ENCODE measurements around the gene AVPR1B.

The AVPR1B gene, protein sequence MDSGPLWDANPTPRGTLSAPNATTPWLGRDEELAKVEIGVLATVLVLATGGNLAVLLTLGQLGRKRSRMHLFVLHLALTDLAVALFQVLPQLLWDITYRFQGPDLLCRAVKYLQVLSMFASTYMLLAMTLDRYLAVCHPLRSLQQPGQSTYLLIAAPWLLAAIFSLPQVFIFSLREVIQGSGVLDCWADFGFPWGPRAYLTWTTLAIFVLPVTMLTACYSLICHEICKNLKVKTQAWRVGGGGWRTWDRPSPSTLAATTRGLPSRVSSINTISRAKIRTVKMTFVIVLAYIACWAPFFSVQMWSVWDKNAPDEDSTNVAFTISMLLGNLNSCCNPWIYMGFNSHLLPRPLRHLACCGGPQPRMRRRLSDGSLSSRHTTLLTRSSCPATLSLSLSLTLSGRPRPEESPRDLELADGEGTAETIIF

DNA sequence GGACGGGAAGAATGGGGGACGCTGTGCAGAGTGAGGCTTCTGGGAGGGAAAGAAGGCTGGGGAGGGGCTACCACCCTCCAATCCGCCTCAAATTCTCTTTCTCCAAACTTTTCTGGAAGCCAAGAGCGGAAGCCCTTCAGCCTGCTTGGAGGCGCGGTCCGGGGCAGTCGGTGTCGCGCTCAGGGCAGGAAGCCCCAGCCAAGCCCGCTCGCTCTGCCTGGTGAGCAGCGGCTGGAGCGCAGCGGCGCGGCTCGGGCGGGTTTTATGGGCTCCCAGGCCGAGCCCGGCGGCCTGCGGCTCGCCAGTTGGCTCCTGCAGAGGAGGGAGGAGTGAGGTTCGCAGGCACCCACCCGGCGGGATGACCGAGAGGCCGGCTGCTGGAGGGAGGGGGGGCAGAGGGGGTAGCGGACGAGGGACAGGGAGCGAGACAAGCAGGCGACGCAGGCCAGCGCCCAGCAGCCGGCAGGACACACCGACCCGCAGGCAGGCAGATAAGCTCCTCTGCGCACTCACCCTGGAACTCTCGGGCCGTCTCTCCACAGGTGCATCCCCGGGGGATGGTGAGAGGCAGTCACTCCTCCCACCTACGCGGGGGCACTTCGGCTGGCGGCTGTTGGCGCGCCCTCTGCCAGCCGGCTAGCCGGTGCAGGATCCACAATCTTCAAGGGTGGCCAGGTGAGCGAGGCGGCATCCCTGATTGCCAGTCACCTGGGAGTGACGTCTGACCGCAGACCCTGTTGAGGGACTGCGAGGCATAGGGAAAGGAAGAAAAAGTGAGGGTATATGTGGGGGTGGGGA, at the start of gene AVPR1B:
AVPR1B (minus strand) TSS at position 238 of the 798 bp plus-strand sequence. CDS start 498 bp downstream, outside the sequence.
- peak in 1 of 2 experiments; percentile 25 for DNase-seq

DNA sequence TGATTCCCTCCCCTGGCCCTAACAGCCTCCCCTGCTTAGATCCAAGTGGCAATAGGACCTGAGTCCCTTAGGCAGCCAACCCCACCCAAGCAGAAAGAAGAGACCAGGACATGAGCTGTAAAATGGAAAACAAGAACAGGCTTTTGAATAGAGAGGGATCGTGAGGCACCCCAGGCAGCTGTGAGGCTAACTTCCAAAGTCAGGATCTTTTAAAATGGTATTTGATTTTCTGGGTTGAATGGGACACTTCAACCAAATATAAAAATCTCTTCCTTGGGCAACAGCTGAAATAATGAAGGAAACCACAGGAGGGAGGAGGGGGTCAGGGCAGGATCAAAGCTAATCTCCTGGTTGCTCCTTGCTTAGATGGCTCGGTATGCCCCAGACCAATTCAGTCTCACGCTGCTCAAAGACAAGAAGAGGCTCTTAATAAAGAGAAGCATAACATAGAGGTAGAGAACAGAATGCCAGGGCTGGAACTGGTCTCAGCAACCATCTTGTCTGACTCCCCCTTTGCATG, 28.6 kb upstream of the AVPR1B start:
- no peak for DNase-seq

DNA sequence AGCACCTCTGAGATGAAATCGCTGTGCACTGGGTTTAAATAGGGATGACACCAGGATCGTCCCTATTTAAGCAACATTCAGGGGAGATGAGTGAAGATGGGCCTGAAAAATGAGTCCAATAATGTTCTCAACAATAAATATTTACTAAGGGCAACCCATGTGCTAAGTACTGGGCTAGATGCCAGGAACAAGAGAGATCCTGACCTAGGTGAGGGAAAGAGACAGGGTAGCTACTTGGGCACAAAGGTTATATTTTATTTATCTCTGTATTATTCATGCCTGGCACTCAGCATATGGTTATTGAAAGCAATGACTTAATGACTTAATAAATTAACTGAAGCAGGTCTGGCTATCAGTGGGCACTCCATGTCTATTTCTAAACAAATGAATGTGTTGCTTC, 27.4 kb upstream of the AVPR1B start:
- DNase-seq, result no peak

DNA sequence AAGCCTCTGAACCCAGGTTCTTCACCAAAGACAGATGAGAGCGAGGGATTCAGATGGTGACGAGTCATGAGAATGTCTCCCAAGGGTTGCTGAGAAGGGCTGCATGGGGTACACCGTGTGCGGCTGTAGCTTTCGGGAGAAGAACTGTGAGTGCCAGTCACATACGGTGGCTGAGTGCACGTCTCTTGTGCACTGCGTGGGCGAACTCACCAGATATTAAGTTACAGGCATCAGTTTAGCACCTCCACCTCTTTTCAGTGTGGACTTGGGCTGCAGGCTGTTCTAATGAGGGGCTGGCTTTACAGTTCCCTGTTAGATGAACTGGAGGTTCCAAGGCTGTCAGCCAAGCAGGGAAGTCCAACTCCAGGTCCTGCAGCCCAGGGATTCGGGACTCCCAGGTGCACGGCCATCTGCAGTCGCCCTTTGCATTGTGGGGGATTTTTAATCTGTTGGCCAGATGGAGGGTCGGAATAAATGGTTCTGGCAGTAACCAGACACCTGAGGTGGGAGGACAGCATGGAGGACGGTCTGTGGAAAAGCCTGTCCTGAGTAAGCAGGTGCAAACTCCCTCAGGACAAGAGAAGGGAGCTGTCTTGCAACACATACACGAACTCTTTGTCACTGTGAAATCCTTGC, 26.5 kb upstream of the AVPR1B start:
- no peak for DNase-seq

DNA sequence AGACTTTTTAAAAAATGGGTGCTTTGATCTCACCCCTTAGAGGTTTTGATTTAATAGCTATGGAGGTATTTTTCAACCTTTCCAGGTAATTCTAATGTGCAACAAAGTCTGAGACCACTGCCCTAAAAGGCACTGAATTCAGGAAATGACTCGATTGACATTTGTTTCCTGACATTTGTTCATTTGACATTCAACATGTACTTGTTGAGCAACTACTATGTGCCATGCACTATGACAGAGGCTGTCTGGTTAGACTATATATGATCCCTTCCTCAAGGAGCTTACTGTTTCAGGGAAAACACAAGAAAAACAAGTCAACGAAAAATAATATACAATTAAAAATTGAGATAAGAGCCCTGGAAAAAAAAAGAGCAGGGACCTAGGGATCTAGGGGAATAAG, 25.6 kb upstream of the AVPR1B start:
- DNase-seq, result no peak

DNA sequence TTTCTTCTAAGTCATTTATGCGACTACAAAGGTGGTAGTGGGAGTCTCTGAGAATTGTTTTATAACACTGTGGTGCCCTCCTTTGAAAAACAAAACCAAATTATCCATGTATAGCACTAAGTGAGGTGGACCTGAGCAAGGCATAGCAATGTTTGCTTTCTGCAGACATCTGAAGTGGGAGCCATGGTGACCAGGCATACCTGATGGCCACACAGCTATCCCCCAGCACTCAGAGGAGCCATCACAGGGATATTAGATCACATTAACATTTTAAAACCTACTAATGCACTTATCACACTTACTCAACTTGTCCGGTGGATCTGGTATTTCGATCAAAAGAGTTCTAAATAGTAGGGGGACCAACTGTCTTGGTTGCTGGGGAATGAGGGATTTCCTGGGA, 24.8 kb upstream of the AVPR1B start:
- no peak for DNase-seq

DNA sequence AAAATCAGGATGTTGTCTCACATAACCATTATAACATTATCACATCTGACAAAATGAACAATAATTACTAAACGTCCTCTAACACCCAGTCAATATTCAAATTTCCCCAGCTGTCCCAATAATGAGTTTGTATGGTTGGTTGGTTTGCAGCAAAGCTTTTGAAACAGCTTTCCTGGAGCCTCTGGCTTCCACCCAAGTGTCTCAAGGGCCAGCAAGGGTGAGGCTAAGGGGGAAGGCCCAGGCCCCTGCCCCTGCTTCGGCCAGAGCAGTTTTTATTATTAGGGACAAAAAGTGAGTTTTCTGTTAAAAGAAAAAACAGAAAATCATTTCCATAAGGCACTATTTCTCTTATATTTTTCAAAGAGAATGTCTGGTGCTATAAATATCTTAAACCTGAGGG, 19.1 kb upstream of the AVPR1B start:
- DNase-seq, result no peak

- no peak for DNase-seq
Observed at GRCh38 chr1:206135248-206135647, 18.1 kb upstream of the AVPR1B start.

DNA sequence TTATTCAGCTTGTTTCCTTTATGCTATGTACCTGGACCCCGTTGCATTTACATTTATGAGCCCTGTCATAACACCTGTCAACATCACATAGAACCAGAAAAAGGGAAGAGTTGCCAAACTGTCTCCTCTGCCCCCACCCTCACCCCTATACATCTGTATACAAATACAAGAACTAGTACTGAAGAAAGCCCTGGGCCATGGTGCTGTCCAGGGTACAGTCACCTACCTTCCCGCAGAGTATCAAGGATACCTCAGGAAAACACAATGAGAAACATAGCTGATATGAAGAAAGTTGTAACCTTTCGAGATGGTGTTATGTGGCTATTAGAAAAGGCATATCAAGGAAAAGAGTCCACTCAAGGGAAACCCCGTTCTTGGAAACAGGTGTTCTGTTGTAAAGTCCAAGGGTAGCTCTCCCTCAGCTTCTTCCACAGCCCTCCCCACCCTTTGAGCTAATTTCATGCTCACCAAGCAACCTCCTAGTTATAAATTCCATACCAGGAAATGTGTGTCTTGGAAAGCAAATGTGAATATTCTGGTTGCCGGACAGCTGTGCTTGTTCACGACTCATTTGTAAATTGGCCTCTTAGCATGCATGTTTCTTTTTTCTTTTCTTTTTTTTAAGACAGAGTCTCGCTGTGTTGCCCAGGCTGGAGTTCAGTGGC, 16.7 kb upstream of the AVPR1B start:
- DNase-seq, result no peak

GRCh38 chr1:206131037-206131436, 13.8 kb upstream of the AVPR1B start:
- DNase-seq, result no peak

DNA sequence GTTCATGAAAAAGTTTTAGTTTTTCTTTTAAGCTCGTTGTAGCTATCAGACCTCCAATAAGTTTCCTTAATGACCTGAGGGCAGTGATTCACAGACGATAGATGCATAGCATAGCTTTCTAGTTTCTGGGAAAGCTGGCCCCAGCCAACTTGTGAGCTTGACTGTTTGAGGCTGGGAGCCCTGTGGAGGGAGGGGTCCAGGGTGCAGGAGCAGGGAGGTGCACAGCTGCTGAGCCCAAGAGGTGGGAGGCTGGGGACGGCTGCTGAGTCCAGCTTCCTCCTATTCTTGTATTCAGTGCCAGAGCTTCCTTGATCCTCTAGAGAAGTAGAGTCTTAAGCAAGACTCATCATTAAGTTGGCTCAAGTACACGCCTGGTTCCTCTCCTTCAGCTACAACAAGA, 11.0 kb upstream of the AVPR1B start:
- peak; percentile 23 to 27 for DNase-seq

DNA sequence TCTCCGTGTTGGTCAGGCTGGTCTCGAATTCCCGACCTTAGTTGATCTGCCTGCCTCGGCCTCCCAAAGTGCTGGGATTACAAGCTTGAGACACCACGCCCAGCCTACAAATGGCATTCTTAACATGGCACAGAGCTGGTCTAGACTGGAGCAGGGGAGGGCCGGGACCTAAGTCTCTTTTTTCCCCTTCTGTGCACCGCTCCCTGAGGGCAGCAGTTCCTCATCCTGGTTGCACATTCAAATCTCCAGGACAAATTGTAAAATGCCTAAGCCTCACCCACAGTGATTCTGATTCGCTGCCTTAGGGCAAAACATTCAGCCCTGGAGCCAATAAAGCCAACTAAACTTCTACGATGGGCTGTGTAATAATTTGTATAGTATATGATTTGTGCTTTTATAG, 10.1 kb upstream of the AVPR1B start:
- no peak for DNase-seq

DNA sequence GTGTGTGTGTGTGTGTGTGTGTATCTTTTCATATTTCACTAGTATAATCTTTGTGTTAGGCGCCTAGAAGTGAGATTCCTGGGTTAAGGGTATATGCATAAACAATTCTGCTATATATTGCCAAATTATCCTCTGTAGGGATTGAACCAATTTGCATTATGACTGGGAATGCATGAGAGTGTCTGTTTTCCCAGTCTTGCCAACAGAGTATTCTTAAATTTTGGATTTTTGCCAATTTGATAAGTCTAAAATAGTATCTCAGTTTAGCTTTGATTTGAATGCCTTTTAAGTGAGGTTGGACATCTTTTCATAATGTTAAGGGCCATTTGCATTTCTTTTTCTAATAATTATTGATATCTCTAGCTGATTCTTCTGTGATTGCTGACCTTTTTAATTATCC, 8.2 kb upstream of the AVPR1B start:
- DNase-seq, result no peak

- no peak for DNase-seq
Observed at GRCh38 chr1:206122686-206123085, 5.5 kb upstream of the AVPR1B start.

DNA sequence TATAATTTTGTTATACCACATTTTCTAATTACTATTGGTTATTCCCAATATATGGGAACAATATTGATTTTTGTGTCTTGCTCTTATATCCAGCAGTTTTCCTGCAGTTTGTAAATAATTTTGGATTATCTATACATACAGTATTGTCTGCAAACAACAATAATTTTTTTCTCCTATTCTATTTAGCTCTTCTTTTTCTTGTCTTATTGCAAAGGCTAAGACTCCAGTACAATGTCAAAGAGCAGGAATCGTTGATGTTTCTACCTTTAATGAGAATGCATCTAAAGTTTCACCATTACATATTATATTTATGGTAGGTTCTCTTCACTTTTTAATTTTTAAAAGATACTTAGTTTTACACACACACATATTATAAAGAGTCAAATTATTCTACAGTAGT, 4.1 kb upstream of the AVPR1B start:
- no peak for DNase-seq

DNA sequence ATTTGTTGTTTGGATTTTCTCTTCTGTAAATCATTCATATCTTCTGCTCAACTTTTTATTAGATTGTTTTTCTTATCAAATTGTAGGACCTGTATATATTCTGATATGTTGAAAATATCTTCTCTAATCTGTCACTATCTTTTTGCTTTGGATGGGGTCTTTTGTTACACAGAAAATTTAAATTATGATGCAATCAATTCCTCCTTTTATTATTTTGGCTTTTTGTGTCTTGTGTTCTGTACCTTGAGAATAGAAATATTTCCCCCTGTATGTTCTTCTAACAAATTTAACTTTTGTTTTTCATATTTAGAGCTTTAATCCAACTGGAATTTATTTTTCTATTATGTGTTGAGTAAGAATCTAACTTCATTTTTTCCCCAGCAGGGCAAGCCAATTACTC, 3.2 kb upstream of the AVPR1B start:
- no peak for DNase-seq

DNA sequence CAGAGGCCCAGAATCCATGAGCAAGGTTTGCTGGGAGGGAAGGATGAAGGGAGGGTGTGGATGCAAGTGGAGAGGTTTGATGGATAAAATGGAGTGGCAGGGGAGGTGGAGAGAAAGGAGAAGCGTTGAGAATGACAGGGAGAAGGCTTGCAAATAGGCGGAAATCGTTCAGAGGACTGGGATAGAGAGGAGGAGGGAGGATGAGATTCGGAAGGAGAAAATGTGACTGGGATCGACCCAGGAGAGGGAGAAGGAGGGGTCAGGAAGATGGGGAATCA, 376 bp downstream of the AVPR1B start:
- no peak for DNase-seq

DNA sequence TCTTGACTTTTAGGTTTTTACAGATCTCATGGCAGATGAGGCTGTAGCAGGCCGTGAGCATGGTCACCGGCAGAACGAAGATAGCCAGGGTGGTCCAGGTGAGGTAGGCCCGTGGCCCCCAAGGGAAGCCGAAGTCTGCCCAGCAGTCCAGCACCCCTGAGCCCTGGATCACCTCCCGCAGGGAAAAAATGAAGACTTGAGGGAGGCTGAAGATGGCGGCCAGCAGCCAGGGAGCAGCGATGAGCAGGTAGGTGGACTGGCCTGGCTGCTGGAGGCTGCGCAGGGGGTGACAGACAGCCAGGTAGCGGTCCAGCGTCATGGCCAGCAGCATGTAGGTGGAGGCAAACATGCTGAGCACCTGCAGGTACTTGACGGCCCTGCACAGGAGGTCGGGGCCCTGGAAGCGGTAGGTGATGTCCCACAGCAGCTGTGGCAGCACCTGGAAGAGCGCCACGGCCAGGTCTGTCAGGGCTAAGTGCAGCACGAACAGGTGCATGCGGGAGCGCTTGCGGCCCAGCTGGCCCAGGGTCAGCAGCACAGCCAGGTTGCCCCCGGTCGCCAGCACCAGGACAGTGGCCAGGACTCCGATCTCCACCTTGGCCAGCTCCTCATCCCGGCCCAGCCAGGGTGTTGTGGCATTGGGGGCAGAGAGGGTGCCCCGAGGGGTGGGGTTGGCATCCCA, 856 bp downstream of the AVPR1B start:
- no peak for DNase-seq

DNA sequence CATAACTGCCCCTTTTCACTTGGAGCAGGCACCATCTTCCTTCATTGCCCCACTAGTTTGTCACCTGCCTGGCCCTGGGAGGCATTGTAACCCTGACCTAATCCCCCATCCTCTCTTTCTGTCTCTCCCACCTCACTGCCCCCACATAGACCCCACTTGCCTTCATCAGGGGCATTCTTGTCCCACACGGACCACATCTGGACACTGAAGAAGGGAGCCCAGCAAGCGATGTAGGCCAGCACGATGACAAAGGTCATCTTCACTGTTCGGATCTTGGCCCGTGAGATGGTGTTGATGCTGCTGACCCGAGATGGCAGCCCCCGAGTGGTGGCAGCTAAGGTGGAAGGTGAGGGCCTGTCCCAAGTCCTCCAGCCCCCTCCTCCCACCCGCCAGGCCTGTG, 1.4 kb downstream of the AVPR1B start:
- DNase-seq, result no peak

- no peak for DNase-seq
Observed at GRCh38 chr1:206114692-206115640, 2.2 kb downstream of the AVPR1B start.

DNA sequence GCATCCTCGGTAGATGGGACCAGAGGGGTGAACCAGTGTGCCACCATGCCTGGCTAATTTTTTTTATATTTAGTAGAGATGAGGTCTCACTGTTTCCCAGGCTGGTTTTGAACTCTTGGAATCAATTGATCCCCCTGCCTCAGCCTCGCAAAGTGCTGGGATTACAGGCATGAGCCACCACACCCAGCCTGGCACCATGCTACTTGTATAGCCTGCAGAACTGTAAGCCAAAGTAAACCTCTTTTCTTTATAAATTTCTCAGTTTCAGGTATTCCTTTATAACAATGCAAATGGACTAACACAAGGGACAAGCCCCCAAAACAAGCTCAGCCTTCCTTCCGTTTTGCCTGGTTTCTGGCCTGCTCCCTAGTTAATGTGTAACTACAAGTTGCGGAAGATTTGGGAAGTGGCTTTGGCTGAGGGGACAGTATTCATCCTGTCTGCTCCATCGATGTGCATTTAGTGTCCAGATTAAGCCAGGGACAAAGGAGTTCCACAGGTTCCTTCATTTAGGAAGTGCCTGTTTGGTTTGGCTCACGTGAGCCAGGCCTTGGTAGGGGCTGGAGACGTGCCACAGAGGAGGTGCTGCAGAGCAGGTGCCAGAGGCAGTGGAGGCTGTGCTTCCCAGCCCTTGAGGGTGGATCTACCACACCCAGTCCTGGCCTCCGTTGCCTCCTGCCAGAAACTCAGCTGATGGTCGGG, 4.4 kb downstream of the AVPR1B start:
- DNase-seq, result no peak

Data from Kasumi-1 (cell line).